GM23338 (cell line): Measurements from ENCODE around the gene PPP1R3E. TPM values are rescaled to one million over a fixed set of nuclear protein-coding genes. Genes with fewer than 3 reads are reported as not detected.

Experiments
- ATAC-seq: fragments of 200-7000 bp; cut with Tn5 transposase; 3 replicates; pipeline ENCODE4 v1.9.1; 2020
- DNase-seq: peaks from one replicate; pipeline ENCODE4 v3.0.0-alpha.2; 2015; ENCODE audit warnings: low spot score
- H2AFZ ChIP-seq: fragments of 200-600 bp; sonication (generic); 2 replicates; pipeline ENCODE4 v1.8.0; 2016; ENCODE audit warnings: antibody characterized with exemption, mild to moderate bottlenecking, moderate library complexity
- H3F3A ChIP-seq: fragments of 200-600 bp; sonication (generic); replicated peaks from 2 replicates; pipeline ENCODE4 v1.8.0; 2017; ENCODE audit warnings: antibody characterized with exemption, mixed run types, low read depth
- H3K27ac ChIP-seq: fragments of 200-600 bp; sonication (generic); 2 replicates; pipeline ENCODE4 v1.6.1; 2016; ENCODE audit warnings: low read depth
- H3K27me3 ChIP-seq: fragments of 200-600 bp; sonication (generic); 2 replicates; pipeline ENCODE4 v1.8.0; 2016; ENCODE audit warnings: mild to moderate bottlenecking, mixed run types, moderate library complexity; ENCODE audit not compliant: insufficient read depth
- H3K36me3 ChIP-seq: fragments of 200-600 bp; sonication (generic); 2 replicates; pipeline ENCODE4 v1.8.0; 2016; ENCODE audit warnings: mild to moderate bottlenecking; ENCODE audit not compliant: insufficient read depth
- H3K4me1 ChIP-seq: fragments of 200-600 bp; sonication (generic); 2 replicates; pipeline ENCODE4 v1.8.0; 2016; ENCODE audit warnings: mild to moderate bottlenecking, moderate library complexity; ENCODE audit not compliant: insufficient read depth
- H3K4me2 ChIP-seq: fragments of 200-600 bp; sonication (generic); 2 replicates; pipeline ENCODE4 v1.7.1; 2017; ENCODE audit warnings: mixed run types
- H3K4me3 ChIP-seq: fragments of 200-600 bp; sonication (generic); 2 replicates; pipeline ENCODE4 v1.6.1; 2016; ENCODE audit warnings: mixed run types
- H3K79me2 ChIP-seq: fragments of 200-600 bp; sonication (generic); replicated peaks from 2 replicates; pipeline ENCODE4 v1.8.0; 2017; ENCODE audit warnings: mild to moderate bottlenecking; ENCODE audit not compliant: insufficient read depth
- H3K9me2 ChIP-seq: fragments of 200-600 bp; sonication (generic); 2 replicates; pipeline ENCODE4 v1.8.0; 2017; ENCODE audit not compliant: insufficient read depth
- H4K20me1 ChIP-seq: fragments of 200-600 bp; sonication (generic); replicated peaks from 2 replicates; pipeline ENCODE4 v1.8.0; 2017; ENCODE audit warnings: mild to moderate bottlenecking; ENCODE audit not compliant: insufficient read depth
- H3K27ac Mint-ChIP-seq: 2 replicates; pipeline ENCODE4 v1.8.0; 2020; ENCODE audit warnings: inconsistent platforms, mild to moderate bottlenecking, moderate library complexity, mixed read lengths
- H3K27me3 Mint-ChIP-seq: 3 replicates; pipeline ENCODE4 v1.8.0; 2022; ENCODE audit warnings: low read depth, mild to moderate bottlenecking, moderate library complexity, mixed read lengths, inconsistent platforms; ENCODE audit not compliant: insufficient read depth, poor library complexity
- H3K36me3 Mint-ChIP-seq: 3 replicates; pipeline ENCODE4 v1.8.0; 2021; ENCODE audit warnings: low read depth, mild to moderate bottlenecking, inconsistent platforms, moderate library complexity, mixed read lengths
- H3K4me1 Mint-ChIP-seq: 3 replicates; pipeline ENCODE4 v1.8.0; 2020; ENCODE audit warnings: mild to moderate bottlenecking, inconsistent platforms, mixed read lengths
- H3K4me3 Mint-ChIP-seq: 3 replicates; pipeline ENCODE4 v1.8.0; 2021; ENCODE audit warnings: moderate library complexity, mild to moderate bottlenecking, inconsistent platforms, mixed read lengths
- H3K9me3 Mint-ChIP-seq: 3 replicates; pipeline ENCODE4 v1.8.0; 2020; ENCODE audit warnings: moderate library complexity, mild to moderate bottlenecking, inconsistent platforms, mixed read lengths
- CTCF ChIP-seq, 2 experiments: fragments of 200-600 bp in 1 of 2; sonication (generic) in 1 of 2; conservative IDR thresholded peaks; 2 replicates each; pipeline versions ENCODE4 v1.5.1 to v1.6.1; 2016 to 2017; ENCODE audit warnings: antibody characterized with exemption in 2 of 2, low read depth in 2 of 2, mild to moderate bottlenecking in 2 of 2, moderate library complexity in 1 of 2
- ETS1 ChIP-seq: IDR thresholded peaks from 2 replicates; pipeline ENCODE4 v1.6.1; 2016; ENCODE audit warnings: antibody characterized with exemption
- NANOG ChIP-seq: IDR thresholded peaks from 2 replicates; pipeline ENCODE4 v1.6.1; 2016; ENCODE audit warnings: antibody characterized with exemption, borderline replicate concordance
- POLR2AphosphoS5 ChIP-seq: IDR thresholded peaks from 2 replicates; pipeline ENCODE4 v1.6.1; 2016; ENCODE audit warnings: antibody characterized with exemption, low read depth
- STAT1 ChIP-seq: IDR thresholded peaks from one replicate; pipeline ENCODE4 v1.6.1; 2016; ENCODE audit warnings: antibody characterized with exemption; ENCODE audit not compliant: unreplicated experiment
- ZNF114 ChIP-seq: fragments of 250-450 bp; sonication (Bioruptor Pico); IDR thresholded peaks from 2 replicates; pipeline ENCODE4 v1.5.0; 2020; ENCODE audit warnings: mild to moderate bottlenecking, moderate library complexity
- polyA plus RNA-seq: library from polyadenylated mRNA; unstranded; fragments of >200 nt; fragmentation: Nextera tagmentation; extraction: Ambion mirVana; gene quantifications from 2 replicates; pipeline ENCODE4 v1.2.1, GENCODE V29; 2016
- total RNA-seq: library from RNA; depleted of rRNA; stranded (reverse); fragments of >200 nt; shearing (Covaris generic); gene quantifications from 2 replicates; pipeline ENCODE4 v1.2.3, GENCODE V29; 2014

Gene PPP1R3E
- total and polyA plus RNA-seq, 2 experiments from 2014 or later: 2.3 to 2.5 TPM

- Mint-ChIP-seq H3K36me3 (peaks cover 3% of the 10 kb centered on the region; the same call in 1 of the 3 replicates), H3K27me3 (no peaks in the 10 kb centered on the region), H3K27ac (no peak overlapping the region), H3K4me1 (peaks cover 5% of the 10 kb centered on the region), H3K9me3 (peaks cover 7% of the 10 kb centered on the region; the same call in 1 of the 3 replicates), H3K4me3 (no peak overlapping the region)
- no peaks in the 10 kb centered on the region for H3F3A ChIP-seq
- H3K4me2 ChIP-seq: no peak overlapping the region
- peaks cover 9% of the 10 kb centered on the region; the same call in 1 of the 2 replicates for H3K4me1 ChIP-seq
- ATAC-seq: no peak
- no peak overlapping the region for H3K27ac ChIP-seq
- no peaks in the 10 kb centered on the region for H3K36me3 ChIP-seq
- no peaks in the 10 kb centered on the region for H3K79me2 ChIP-seq
- no peaks in the 10 kb centered on the region for H4K20me1 ChIP-seq
- no peaks in the 10 kb centered on the region for H3K27me3 ChIP-seq
- H3K4me3 ChIP-seq: no peak overlapping the region
- no peak overlapping the region for H2AFZ ChIP-seq
- TF ChIP-seq POLR2AphosphoS5 (no peak), NANOG (no peak), ZNF114 (no peak), ETS1 (no peak), CTCF (conservative IDR thresholded peaks at IDR 0.05; ENCODE audit: low read depth in 2 of 2) (no peak)
- H3K9me2 ChIP-seq: no peaks in the 10 kb centered on the region
- no peak for DNase-seq
Measured at GRCh38 chr14:23259426-23259825, 43.2 kb downstream of the PPP1R3E start.

GRCh38 chr14:23258256-23258655 lies 44.4 kb downstream of the PPP1R3E start:
- no peaks in the 10 kb centered on the region for H4K20me1 ChIP-seq
- no peak overlapping the region for H3K4me3 Mint-ChIP-seq
- H3K9me2 ChIP-seq: no peaks in the 10 kb centered on the region
- H3K27ac ChIP-seq: no peak overlapping the region
- peaks cover 16% of the 10 kb centered on the region for H3K4me1 ChIP-seq
- H3K27me3 ChIP-seq: no peaks in the 10 kb centered on the region
- TF ChIP-seq STAT1: no peak
- H3K36me3 Mint-ChIP-seq: peaks cover 3% of the 10 kb centered on the region; the same call in 1 of the 3 replicates
- H3F3A ChIP-seq: no peaks in the 10 kb centered on the region
- DNase-seq: no peak
- H3K4me1 Mint-ChIP-seq: peaks cover 9% of the 10 kb centered on the region
- no peaks in the 10 kb centered on the region for H3K79me2 ChIP-seq
- no peak overlapping the region for H3K4me3 ChIP-seq
- H3K36me3 ChIP-seq: no peaks in the 10 kb centered on the region
- H3K27me3 Mint-ChIP-seq: no peaks in the 10 kb centered on the region
- no peak for ATAC-seq
- H3K9me3 Mint-ChIP-seq: peaks cover 7% of the 10 kb centered on the region; the same call in 1 of the 3 replicates
- no peak overlapping the region for H3K4me2 ChIP-seq
- no peak overlapping the region; the same call in 1 of the 2 replicates for H2AFZ ChIP-seq
- no peak overlapping the region for H3K27ac Mint-ChIP-seq
